ENCODE results near the gene FASTKD3.

GRCh38 chr5:7866196-7866595 is 2.6 kb downstream of the FASTKD3 start:
- no peak for TF ChIP-seq CTCF (IDR thresholded peaks at IDR 0.05)
- no peak for TF ChIP-seq POLR2A (IDR thresholded peaks at IDR 0.05)
